ENCODE results near the gene ANGPT4.
A peak's percentile ranks its signal among the peaks of the same experiment; 100 is the strongest.
"Not testable (repeated sequence)": the region's sequence is repeated elsewhere in the genome, so short reads cannot be mapped to it uniquely, and the experiment has no call there.

Gene ANGPT4

GRCh38 chr20:875115-875514 lies 41.0 kb downstream of the ANGPT4 start:
- no peak for DNase-seq (ENCODE audit: low read depth, low spot score)

- no peak for DNase-seq (ENCODE audit: low read depth, low spot score)
Measured at GRCh38 chr20:873875-874607, 42.1 kb downstream of the ANGPT4 start.

GRCh38 chr20:872855-873520 lies 43.1 kb downstream of the ANGPT4 start:
- DNase-seq (ENCODE audit: low read depth, low spot score), result peak; percentile 76

GRCh38 chr20:871948-872347 lies 44.2 kb downstream of the ANGPT4 start:
- DNase-seq (ENCODE audit: low read depth, low spot score), result no peak

GRCh38 chr20:871436-871835 lies 44.7 kb downstream of the ANGPT4 start:
- DNase-seq (ENCODE audit: low read depth, low spot score), result no peak

GRCh38 chr20:870758-871157 lies 45.4 kb downstream of the ANGPT4 start:
- no peak for DNase-seq (ENCODE audit: low read depth, low spot score)

GRCh38 chr20:869606-870005 lies 46.5 kb downstream of the ANGPT4 start:
- DNase-seq (ENCODE audit: low read depth, low spot score), result no peak

- no peak for DNase-seq (ENCODE audit: low read depth, low spot score)
Measured at GRCh38 chr20:868279-868678, 47.9 kb downstream of the ANGPT4 start.

GRCh38 chr20:865440-865839 lies 50.7 kb downstream of the ANGPT4 start:
- DNase-seq (ENCODE audit: low read depth, low spot score), result no peak

GRCh38 chr20:860891-861290 lies 55.2 kb downstream of the ANGPT4 start:
- DNase-seq (ENCODE audit: low read depth, low spot score), result no peak

GRCh38 chr20:859751-860231 lies 56.3 kb downstream of the ANGPT4 start:
- no peak for DNase-seq (ENCODE audit: low read depth, low spot score)

GRCh38 chr20:858011-858410 lies 58.1 kb downstream of the ANGPT4 start:
- no peak for DNase-seq (ENCODE audit: low read depth, low spot score)

- peak; percentile 38 for DNase-seq (ENCODE audit: low read depth, low spot score)
Measured at GRCh38 chr20:856361-856775, 59.8 kb downstream of the ANGPT4 start.

GRCh38 chr20:855466-856360 lies 60.4 kb downstream of the ANGPT4 start:
- no peak for DNase-seq (ENCODE audit: low read depth, low spot score)

- DNase-seq (ENCODE audit: low read depth, low spot score), result no peak
Measured at GRCh38 chr20:854601-855000, 61.5 kb downstream of the ANGPT4 start.

- no peak for DNase-seq (ENCODE audit: low read depth, low spot score)
Measured at GRCh38 chr20:853406-853996, 62.6 kb downstream of the ANGPT4 start.

- DNase-seq (ENCODE audit: low read depth, low spot score), result not testable (repeated sequence)
Measured at GRCh38 chr20:848731-849130, 67.4 kb downstream of the ANGPT4 start.

GRCh38 chr20:848193-848592 lies 67.9 kb downstream of the ANGPT4 start:
- no peak for DNase-seq (ENCODE audit: low read depth, low spot score)

GRCh38 chr20:846894-847278 lies 69.2 kb downstream of the ANGPT4 start:
- no peak for DNase-seq (ENCODE audit: low read depth, low spot score)

GRCh38 chr20:845941-846893 lies 69.9 kb downstream of the ANGPT4 start:
- DNase-seq (ENCODE audit: low read depth, low spot score), result no peak
